CD8-positive, alpha-beta memory T cell (primary cell): ENCODE results near the gene PTPN20. TPM values are rescaled to one million over a fixed set of nuclear protein-coding genes. Genes with fewer than 3 reads are reported as not detected.
A peak's percentile ranks its signal among the peaks of the same experiment; 100 is the strongest.

Source experiments
- CTCF ChIA-PET: fragments of 350-600 bp; sonication (Branson Sonifier 250); formaldehyde crosslinking; loops from one replicate; lab custom pipeline; 2021; ENCODE audit warnings: antibody characterized with exemption; lab: Charles Lee
- POLR2A ChIA-PET: fragments of 350-600 bp; sonication (Branson Sonifier 250); formaldehyde crosslinking; loops from one replicate; lab custom pipeline; 2021; ENCODE audit warnings: antibody characterized with exemption; lab: Charles Lee
- DNase-seq, 5 donors: peaks; one replicate each; pipeline versions ENCODE4 v3.0.0 to v3.0.0-alpha.2; 2020 to 2022; ENCODE audit warnings: mixed read lengths in 1 of 5
- H3K27ac ChIP-seq: one replicate; pipeline ENCODE4 v1.7.0; 2013; ENCODE audit warnings: low read depth, mild to moderate bottlenecking, low read length, moderate library complexity
- H3K27me3 ChIP-seq: 2 replicates; pipeline ENCODE4 v1.7.0; 2013; ENCODE audit warnings: low read length, mild to moderate bottlenecking; ENCODE audit not compliant: insufficient read depth, poor library complexity, severe bottlenecking
- H3K36me3 ChIP-seq: 2 replicates; pipeline ENCODE4 v1.7.0; 2013; ENCODE audit warnings: mild to moderate bottlenecking, low read length, moderate library complexity; ENCODE audit not compliant: insufficient read depth
- H3K4me1 ChIP-seq: 2 replicates; pipeline ENCODE4 v1.7.0; 2013; ENCODE audit warnings: mild to moderate bottlenecking, low read length, moderate library complexity; ENCODE audit not compliant: insufficient read depth
- H3K4me3 ChIP-seq: 2 replicates; pipeline ENCODE4 v1.7.0; 2013; ENCODE audit warnings: mild to moderate bottlenecking, low read length
- H3K9me3 ChIP-seq: 2 replicates; pipeline ENCODE4 v1.7.0; 2013; ENCODE audit warnings: mild to moderate bottlenecking, low read length
- H3K27ac Mint-ChIP-seq, 8 donors: one replicate each; pipeline ENCODE4 v1.8.0; 2020 to 2021; ENCODE audit warnings: mixed read lengths in 8 of 8, mild to moderate bottlenecking in 6 of 8, inconsistent platforms in 3 of 8, moderate library complexity in 3 of 8
- H3K27me3 Mint-ChIP-seq, 2 donors: one replicate each; pipeline ENCODE4 v1.8.0; 2020 to 2021; ENCODE audit warnings: mixed read lengths in 2 of 2, mild to moderate bottlenecking in 1 of 2, moderate library complexity in 1 of 2
- H3K36me3 Mint-ChIP-seq, 3 donors: one replicate each; pipeline ENCODE4 v1.8.0; 2020 to 2021; ENCODE audit warnings: mixed read lengths in 3 of 3, inconsistent platforms in 1 of 3, mild to moderate bottlenecking in 1 of 3
- H3K4me1 Mint-ChIP-seq, 3 donors: one replicate each; pipeline ENCODE4 v1.8.0; 2020 to 2021; ENCODE audit warnings: mixed read lengths in 3 of 3, inconsistent platforms in 1 of 3, mild to moderate bottlenecking in 1 of 3
- H3K4me3 Mint-ChIP-seq, 7 donors: one replicate each; pipeline ENCODE4 v1.8.0; 2020 to 2021; ENCODE audit warnings: mixed read lengths in 7 of 7, mild to moderate bottlenecking in 6 of 7, moderate library complexity in 4 of 7, inconsistent platforms in 2 of 7
- H3K9me3 Mint-ChIP-seq, 5 donors: one replicate each; pipeline ENCODE4 v1.8.0; 2020 to 2022; ENCODE audit warnings: mixed read lengths in 5 of 5, mild to moderate bottlenecking in 3 of 5, moderate library complexity in 2 of 5, inconsistent platforms in 1 of 5
- polyA plus RNA-seq: library from polyadenylated mRNA; unstranded; fragments of 300-500 nt; fragmentation: Illumina TruSeq; gene quantifications from one replicate; pipeline ENCODE4 v1.2.3, GENCODE V29; 2021
- total RNA-seq, 2 experiments: library from RNA; stranded (reverse); gene quantifications; one replicate each; pipeline ENCODE4 v1.2.3, GENCODE V29; 2021

PTPN20 gene
- total and polyA plus RNA-seq, 3 experiments from 2014 or later: 0.61 to 1.3 (median 1.3) TPM

DNA sequence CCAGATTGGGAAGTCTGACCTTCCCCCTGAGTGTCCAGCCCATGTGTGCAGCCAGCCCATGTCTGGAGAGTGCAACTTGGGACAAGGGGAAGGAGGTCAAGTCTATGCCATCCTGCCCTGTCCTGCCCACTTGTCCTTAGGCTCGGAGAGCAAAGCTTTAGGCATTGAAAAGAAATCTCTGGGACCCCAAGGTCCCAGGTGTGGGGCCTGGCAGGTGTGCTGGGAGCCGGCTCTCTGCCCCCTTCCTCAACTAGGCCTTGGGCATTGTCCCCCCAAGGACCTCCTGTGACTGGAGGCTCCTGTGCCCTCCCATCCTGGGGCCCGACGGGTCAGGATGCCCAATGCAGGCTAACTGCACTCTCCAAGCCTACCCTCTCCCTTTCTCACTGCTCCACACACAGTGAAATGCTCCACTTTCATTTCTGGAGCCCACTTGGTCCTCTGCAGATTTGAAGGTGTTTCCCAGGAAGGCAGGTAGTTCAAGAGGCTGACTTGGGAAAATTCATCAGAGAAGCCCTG lies 124.7 kb downstream of the PTPN20 start:
- H3K27me3 ChIP-seq: no peaks in the 10 kb centered on the region
- no peaks in the 10 kb centered on the region for H3K9me3 ChIP-seq
- H3K9me3 Mint-ChIP-seq: peaks cover 0 to 4% (median 0%) of the 10 kb centered on the region in 5 donors
- DNase-seq: no peak
- no peak overlapping the region for H3K4me3 Mint-ChIP-seq
- peaks cover 0 to 2% of the 10 kb centered on the region in 2 donors for H3K27me3 Mint-ChIP-seq
- no peak overlapping the region for H3K27ac ChIP-seq
- H3K4me1 Mint-ChIP-seq: no peaks in the 10 kb centered on the region
- no peak overlapping the region for H3K27ac Mint-ChIP-seq
- no peaks in the 10 kb centered on the region for H3K36me3 Mint-ChIP-seq
- ChIA-PET POLR2A (no interaction called here), CTCF (interaction anchor here (3.8 kb wide), 1 partner anchor 11 kb away, joined by 16 read pairs; no protein-coding TSS in a partner anchor)
- no peak overlapping the region for H3K4me3 ChIP-seq
- H3K4me1 ChIP-seq: no peaks in the 10 kb centered on the region
- H3K36me3 ChIP-seq: no peaks in the 10 kb centered on the region

DNA sequence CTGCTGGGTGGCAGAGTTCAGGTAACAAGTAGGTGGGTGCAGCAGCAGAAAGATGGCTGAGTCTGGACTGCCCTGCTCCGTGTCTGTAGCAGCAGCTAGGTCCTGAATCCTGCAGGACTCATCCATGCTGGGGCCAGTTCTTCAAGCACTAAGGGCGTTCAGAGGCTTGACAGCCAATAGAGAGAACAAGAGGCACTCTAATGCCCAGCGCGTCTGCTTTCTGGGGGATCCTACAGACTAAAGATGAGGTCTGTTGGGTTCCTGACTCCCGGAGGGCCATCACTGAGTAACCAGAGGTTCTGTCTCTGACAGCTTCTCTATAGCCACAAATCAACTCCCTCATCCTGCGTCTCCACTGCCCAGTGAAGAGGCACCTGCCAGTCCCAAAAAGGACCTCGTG lies 125.5 kb downstream of the PTPN20 start:
- H3K4me1 Mint-ChIP-seq: no peaks in the 10 kb centered on the region
- no peaks in the 10 kb centered on the region for H3K27me3 ChIP-seq
- H3K9me3 Mint-ChIP-seq: peaks cover 0 to 4% (median 0%) of the 10 kb centered on the region in 5 donors
- ChIA-PET POLR2A (no interaction called here), CTCF (interaction anchor here (0.8 to 3.8 kb wide), 2 partner anchors 11 to 12 kb away, joined by 3 to 16 read pairs; no protein-coding TSS in a partner anchor)
- H3K27ac ChIP-seq: no peak overlapping the region
- no peaks in the 10 kb centered on the region for H3K36me3 ChIP-seq
- H3K4me3 ChIP-seq: no peak overlapping the region
- DNase-seq: no peak
- H3K9me3 ChIP-seq: no peaks in the 10 kb centered on the region
- no peak overlapping the region for H3K27ac Mint-ChIP-seq
- H3K27me3 Mint-ChIP-seq: no peaks in the 10 kb centered on the region
- no peaks in the 10 kb centered on the region for H3K4me1 ChIP-seq
- H3K36me3 Mint-ChIP-seq: no peaks in the 10 kb centered on the region
- no peak overlapping the region for H3K4me3 Mint-ChIP-seq

GRCh38 chr10:47037654-47038425 lies 126.6 kb downstream of the PTPN20 start:
- CTCF ChIA-PET: interaction anchor here (0.8 to 2.3 kb wide), 2 partner anchors 10 kb away, joined by 3 to 8 read pairs; no protein-coding TSS in a partner anchor
- H3K27me3 Mint-ChIP-seq: peaks cover 0 to 2% of the 10 kb centered on the region in 2 donors

DNA sequence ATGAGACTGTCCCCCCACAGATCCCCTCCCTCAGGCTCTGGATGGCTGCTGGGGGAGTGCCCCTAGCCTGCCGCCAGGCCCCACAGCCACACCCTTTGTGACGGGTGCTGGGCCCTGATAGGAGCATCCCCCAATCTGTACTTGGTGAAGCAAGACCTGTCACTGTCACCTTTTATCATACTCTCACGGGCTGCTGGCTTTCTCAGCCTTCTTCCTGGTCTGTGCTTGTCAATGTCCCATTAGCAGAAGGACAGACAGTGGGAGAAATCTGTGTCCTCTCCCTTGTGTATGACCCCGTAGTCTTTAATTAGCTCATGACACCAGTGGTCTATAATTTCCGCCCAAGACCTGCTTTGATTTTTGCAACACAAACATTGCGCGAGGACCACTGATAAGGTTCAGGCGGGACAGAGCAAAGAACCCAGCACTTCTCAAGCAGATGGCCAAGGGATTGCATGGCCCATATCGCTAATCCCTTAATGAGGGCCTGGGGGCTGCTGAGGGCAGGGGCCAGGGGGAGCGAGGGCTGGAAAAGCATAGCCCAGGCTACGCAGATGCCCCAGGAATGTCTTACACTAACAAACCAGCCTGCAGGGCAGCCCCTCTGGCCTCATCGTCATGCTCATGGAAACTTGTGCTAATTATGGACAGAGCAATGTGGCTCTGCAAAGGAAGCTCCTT lies 127.8 kb downstream of the PTPN20 start:
- Mint-ChIP-seq H3K4me3 (no peak overlapping the region), H3K27ac (no peak overlapping the region), H3K9me3 (peaks cover 0 to under 1% (median 0%) of the 10 kb centered on the region in 5 donors), H3K4me1 (no peaks in the 10 kb centered on the region), H3K27me3 (peaks cover 0 to 2% of the 10 kb centered on the region in 2 donors), H3K36me3 (no peaks in the 10 kb centered on the region)
- H3K27me3 ChIP-seq: no peaks in the 10 kb centered on the region
- ChIA-PET CTCF (interaction anchor here (1.5 to 2.3 kb wide), 2 partner anchors 9 to 12 kb away, joined by 3 to 8 read pairs; no protein-coding TSS in a partner anchor), POLR2A (no interaction called here)
- no peaks in the 10 kb centered on the region for H3K36me3 ChIP-seq
- no peaks in the 10 kb centered on the region for H3K9me3 ChIP-seq
- H3K4me1 ChIP-seq: no peaks in the 10 kb centered on the region
- H3K27ac ChIP-seq: no peak overlapping the region
- no peak for DNase-seq
- no peak overlapping the region for H3K4me3 ChIP-seq

More at GRCh38 chr10:47037654-47038425, 126.6 kb downstream of the PTPN20 start:
- no peaks in the 10 kb centered on the region for H3K36me3 ChIP-seq
- no peaks in the 10 kb centered on the region for H3K4me1 Mint-ChIP-seq
- POLR2A ChIA-PET: no interaction called here
- H3K9me3 Mint-ChIP-seq: peaks cover 0 to 4% (median 0%) of the 10 kb centered on the region in 5 donors
- H3K36me3 Mint-ChIP-seq: no peaks in the 10 kb centered on the region
- H3K27me3 ChIP-seq: no peaks in the 10 kb centered on the region
- no peak overlapping the region for H3K4me3 ChIP-seq
- H3K4me1 ChIP-seq: no peaks in the 10 kb centered on the region
- H3K27ac ChIP-seq: no peak overlapping the region
- no peaks in the 10 kb centered on the region for H3K9me3 ChIP-seq
- no peak for DNase-seq
- no peak overlapping the region for H3K4me3 Mint-ChIP-seq
- H3K27ac Mint-ChIP-seq: no peak overlapping the region

GRCh38 chr10:47039562-47039913 lies 128.3 kb downstream of the PTPN20 start:
- Histone ChIP-seq H3K27ac (no peak overlapping the region), H3K4me1 (no peaks in the 10 kb centered on the region), H3K27me3 (no peaks in the 10 kb centered on the region), H3K36me3 (no peaks in the 10 kb centered on the region), H3K9me3 (no peaks in the 10 kb centered on the region), H3K4me3 (no peak overlapping the region)
- Mint-ChIP-seq H3K4me1 (no peaks in the 10 kb centered on the region), H3K27ac (no peak overlapping the region), H3K36me3 (no peaks in the 10 kb centered on the region), H3K4me3 (peak overlapping the region in 1 of 7 donors; percentile 40), H3K9me3 (no peaks in the 10 kb centered on the region), H3K27me3 (peaks cover 0 to 2% of the 10 kb centered on the region in 2 donors)
- ChIA-PET POLR2A (no interaction called here), CTCF (interaction anchor here (1.1 to 2.3 kb wide), 3 partner anchors 8 to 15 kb away, joined by 3 to 8 read pairs (median 4); no protein-coding TSS in a partner anchor)
- no peak for DNase-seq

- ChIA-PET POLR2A (no interaction called here), CTCF (interaction anchor here (0.9 to 2.3 kb wide), 4 partner anchors 8 to 272 kb away, joined by 3 to 8 read pairs (median 4); no protein-coding TSS in a partner anchor)
These were observed 128.8 kb downstream of the PTPN20 start for GRCh38 chr10:47040041-47040491.

DNA sequence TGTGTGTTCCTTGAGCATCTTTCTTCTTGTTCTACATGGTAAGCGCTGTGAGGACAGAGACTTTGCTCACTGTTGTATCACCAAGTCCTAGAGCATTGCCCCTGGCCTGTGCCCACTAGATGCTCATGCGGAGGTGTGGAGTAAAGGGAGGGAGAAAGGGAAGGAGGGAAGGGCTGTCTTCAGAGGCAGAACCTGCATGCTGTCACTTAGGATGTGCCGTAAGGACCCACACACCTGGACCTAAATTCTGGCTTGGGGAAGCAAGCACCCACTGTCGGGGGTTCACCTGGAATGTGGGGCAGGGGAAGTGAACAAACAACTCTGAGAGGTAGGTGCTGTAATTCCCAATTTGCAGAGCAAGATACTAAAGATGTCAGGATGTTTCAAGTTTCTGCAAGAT lies 129.5 kb downstream of the PTPN20 start:
- ChIA-PET CTCF (interaction anchor here (0.8 to 1.1 kb wide), 3 partner anchors 16 to 271 kb away, joined by 3 to 4 read pairs (median 3); no protein-coding TSS in a partner anchor), POLR2A (no interaction called here)
- no peaks in the 10 kb centered on the region for H3K27me3 ChIP-seq
- Mint-ChIP-seq H3K4me3 (no peak overlapping the region), H3K4me1 (no peaks in the 10 kb centered on the region), H3K9me3 (no peaks in the 10 kb centered on the region), H3K27ac (no peak overlapping the region), H3K27me3 (peaks cover 0 to 4% of the 10 kb centered on the region in 2 donors), H3K36me3 (no peaks in the 10 kb centered on the region)
- H3K4me3 ChIP-seq: no peak overlapping the region
- H3K27ac ChIP-seq: no peak overlapping the region
- no peaks in the 10 kb centered on the region for H3K36me3 ChIP-seq
- H3K4me1 ChIP-seq: no peaks in the 10 kb centered on the region
- DNase-seq: no peak
- no peaks in the 10 kb centered on the region for H3K9me3 ChIP-seq

More at GRCh38 chr10:47040041-47040491, 128.8 kb downstream of the PTPN20 start:
- H3K27me3 ChIP-seq: no peaks in the 10 kb centered on the region
- peak overlapping the region in 1 of 8 donors; percentile 81 for H3K27ac Mint-ChIP-seq
- no peaks in the 10 kb centered on the region for H3K36me3 ChIP-seq
- H3K36me3 Mint-ChIP-seq: no peaks in the 10 kb centered on the region
- no peaks in the 10 kb centered on the region for H3K4me1 Mint-ChIP-seq
- no peaks in the 10 kb centered on the region for H3K9me3 ChIP-seq
- DNase-seq: no peak
- peaks cover 0 to 2% of the 10 kb centered on the region in 2 donors for H3K27me3 Mint-ChIP-seq
- H3K4me1 ChIP-seq: no peaks in the 10 kb centered on the region
- no peak overlapping the region for H3K27ac ChIP-seq
- no peak overlapping the region for H3K4me3 ChIP-seq
- no peak overlapping the region for H3K4me3 Mint-ChIP-seq
- no peaks in the 10 kb centered on the region for H3K9me3 Mint-ChIP-seq
